ENCODE results near the gene BBS7. TPM values are rescaled to one million over a fixed set of nuclear protein-coding genes. Genes with fewer than 3 reads are reported as not detected.

Gene BBS7
- total and polyA plus RNA-seq, 9 of the 15 experiments (the other 6 are each of a cell fraction or from before 2014, with no cell fraction given) = 13.4 to 25.8 (median 16.4) TPM

DNA sequence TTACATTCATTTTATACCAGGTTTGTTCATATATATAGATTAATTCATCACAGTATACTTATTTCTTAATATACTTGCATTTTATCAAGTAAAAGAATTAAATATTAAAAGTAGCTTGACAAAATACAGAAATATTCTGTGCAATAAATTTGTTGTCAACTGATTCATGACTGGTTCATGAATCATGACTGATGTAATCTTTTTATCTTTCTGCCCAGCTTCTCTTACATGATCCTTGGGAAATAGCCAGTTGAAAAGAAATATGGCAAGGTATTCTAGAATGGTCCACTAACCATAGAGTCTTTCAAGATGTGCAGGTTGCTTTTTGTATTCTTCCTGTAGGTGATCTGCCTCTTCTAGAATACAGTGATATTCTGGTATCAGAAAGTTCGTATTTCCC is 42.4 kb downstream of the BBS7 start (continued):
- TF ChIP-seq, protein P1, sequence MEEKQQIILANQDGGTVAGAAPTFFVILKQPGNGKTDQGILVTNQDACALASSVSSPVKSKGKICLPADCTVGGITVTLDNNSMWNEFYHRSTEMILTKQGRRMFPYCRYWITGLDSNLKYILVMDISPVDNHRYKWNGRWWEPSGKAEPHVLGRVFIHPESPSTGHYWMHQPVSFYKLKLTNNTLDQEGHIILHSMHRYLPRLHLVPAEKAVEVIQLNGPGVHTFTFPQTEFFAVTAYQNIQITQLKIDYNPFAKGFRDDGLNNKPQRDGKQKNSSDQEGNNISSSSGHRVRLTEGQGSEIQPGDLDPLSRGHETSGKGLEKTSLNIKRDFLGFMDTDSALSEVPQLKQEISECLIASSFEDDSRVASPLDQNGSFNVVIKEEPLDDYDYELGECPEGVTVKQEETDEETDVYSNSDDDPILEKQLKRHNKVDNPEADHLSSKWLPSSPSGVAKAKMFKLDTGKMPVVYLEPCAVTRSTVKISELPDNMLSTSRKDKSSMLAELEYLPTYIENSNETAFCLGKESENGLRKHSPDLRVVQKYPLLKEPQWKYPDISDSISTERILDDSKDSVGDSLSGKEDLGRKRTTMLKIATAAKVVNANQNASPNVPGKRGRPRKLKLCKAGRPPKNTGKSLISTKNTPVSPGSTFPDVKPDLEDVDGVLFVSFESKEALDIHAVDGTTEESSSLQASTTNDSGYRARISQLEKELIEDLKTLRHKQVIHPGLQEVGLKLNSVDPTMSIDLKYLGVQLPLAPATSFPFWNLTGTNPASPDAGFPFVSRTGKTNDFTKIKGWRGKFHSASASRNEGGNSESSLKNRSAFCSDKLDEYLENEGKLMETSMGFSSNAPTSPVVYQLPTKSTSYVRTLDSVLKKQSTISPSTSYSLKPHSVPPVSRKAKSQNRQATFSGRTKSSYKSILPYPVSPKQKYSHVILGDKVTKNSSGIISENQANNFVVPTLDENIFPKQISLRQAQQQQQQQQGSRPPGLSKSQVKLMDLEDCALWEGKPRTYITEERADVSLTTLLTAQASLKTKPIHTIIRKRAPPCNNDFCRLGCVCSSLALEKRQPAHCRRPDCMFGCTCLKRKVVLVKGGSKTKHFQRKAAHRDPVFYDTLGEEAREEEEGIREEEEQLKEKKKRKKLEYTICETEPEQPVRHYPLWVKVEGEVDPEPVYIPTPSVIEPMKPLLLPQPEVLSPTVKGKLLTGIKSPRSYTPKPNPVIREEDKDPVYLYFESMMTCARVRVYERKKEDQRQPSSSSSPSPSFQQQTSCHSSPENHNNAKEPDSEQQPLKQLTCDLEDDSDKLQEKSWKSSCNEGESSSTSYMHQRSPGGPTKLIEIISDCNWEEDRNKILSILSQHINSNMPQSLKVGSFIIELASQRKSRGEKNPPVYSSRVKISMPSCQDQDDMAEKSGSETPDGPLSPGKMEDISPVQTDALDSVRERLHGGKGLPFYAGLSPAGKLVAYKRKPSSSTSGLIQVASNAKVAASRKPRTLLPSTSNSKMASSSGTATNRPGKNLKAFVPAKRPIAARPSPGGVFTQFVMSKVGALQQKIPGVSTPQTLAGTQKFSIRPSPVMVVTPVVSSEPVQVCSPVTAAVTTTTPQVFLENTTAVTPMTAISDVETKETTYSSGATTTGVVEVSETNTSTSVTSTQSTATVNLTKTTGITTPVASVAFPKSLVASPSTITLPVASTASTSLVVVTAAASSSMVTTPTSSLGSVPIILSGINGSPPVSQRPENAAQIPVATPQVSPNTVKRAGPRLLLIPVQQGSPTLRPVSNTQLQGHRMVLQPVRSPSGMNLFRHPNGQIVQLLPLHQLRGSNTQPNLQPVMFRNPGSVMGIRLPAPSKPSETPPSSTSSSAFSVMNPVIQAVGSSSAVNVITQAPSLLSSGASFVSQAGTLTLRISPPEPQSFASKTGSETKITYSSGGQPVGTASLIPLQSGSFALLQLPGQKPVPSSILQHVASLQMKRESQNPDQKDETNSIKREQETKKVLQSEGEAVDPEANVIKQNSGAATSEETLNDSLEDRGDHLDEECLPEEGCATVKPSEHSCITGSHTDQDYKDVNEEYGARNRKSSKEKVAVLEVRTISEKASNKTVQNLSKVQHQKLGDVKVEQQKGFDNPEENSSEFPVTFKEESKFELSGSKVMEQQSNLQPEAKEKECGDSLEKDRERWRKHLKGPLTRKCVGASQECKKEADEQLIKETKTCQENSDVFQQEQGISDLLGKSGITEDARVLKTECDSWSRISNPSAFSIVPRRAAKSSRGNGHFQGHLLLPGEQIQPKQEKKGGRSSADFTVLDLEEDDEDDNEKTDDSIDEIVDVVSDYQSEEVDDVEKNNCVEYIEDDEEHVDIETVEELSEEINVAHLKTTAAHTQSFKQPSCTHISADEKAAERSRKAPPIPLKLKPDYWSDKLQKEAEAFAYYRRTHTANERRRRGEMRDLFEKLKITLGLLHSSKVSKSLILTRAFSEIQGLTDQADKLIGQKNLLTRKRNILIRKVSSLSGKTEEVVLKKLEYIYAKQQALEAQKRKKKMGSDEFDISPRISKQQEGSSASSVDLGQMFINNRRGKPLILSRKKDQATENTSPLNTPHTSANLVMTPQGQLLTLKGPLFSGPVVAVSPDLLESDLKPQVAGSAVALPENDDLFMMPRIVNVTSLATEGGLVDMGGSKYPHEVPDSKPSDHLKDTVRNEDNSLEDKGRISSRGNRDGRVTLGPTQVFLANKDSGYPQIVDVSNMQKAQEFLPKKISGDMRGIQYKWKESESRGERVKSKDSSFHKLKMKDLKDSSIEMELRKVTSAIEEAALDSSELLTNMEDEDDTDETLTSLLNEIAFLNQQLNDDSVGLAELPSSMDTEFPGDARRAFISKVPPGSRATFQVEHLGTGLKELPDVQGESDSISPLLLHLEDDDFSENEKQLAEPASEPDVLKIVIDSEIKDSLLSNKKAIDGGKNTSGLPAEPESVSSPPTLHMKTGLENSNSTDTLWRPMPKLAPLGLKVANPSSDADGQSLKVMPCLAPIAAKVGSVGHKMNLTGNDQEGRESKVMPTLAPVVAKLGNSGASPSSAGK (IDR thresholded peaks at IDR 0.05) = no peak
- TF ChIP-seq, protein P2, sequence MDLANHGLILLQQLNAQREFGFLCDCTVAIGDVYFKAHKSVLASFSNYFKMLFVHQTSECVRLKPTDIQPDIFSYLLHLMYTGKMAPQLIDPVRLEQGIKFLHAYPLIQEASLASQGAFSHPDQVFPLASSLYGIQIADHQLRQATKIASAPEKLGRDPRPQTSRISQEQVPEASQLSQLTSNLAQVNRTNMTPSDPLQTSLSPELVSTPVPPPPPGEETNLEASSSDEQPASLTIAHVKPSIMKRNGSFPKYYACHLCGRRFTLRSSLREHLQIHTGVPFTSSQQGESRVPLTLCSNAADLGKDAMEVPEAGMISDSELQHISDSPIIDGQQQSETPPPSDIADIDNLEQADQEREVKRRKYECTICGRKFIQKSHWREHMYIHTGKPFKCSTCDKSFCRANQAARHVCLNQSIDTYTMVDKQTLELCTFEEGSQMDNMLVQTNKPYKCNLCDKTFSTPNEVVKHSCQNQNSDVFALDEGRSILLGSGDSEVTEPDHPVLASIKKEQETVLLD (IDR thresholded peaks at IDR 0.05) = no peak
- 0 out of 2 replicates have a peak, but pooled peaks have one; percentile 47 for TF ChIP-seq NFE2 (IDR thresholded peaks at IDR 0.05; ENCODE audit: low read depth)
- TF ChIP-seq ADNP (tag; IDR thresholded peaks at IDR 0.05) = peak; percentile 36; the same call in 1 of the 2 replicates
- no peak for TF ChIP-seq ZNF274 (IDR thresholded peaks at IDR 0.05; ENCODE audit: borderline replicate concordance, low read depth, low read length)
- TF ChIP-seq TAF9B (IDR thresholded peaks at IDR 0.05; ENCODE audit: partially characterized antibody) = peak; percentile 20
- TF ChIP-seq NFIC (IDR thresholded peaks at IDR 0.05) = peak; percentile 41; the same call in 1 of the 2 replicates
- 0 out of 2 replicates have a peak, but pooled peaks have one; percentile 33 for TF ChIP-seq NCOR1 (IDR thresholded peaks at IDR 0.05)
- TF ChIP-seq TRIM24 (IDR thresholded peaks at IDR 0.05) = peak in 1 of 2 experiments; percentile 29; a peak in 1 of 4 replicates
- peak; percentile 83 for TF ChIP-seq JUN (IDR thresholded peaks at IDR 0.05; ENCODE audit: borderline replicate concordance, low read depth, low read length)
- TF ChIP-seq JUN (CRISPR knock-in tag; IDR thresholded peaks at IDR 0.05; ENCODE audit: borderline replicate concordance) = no peak
- peak; percentile 45; the same call in 1 of the 2 replicates for TF ChIP-seq STAT5A (IDR thresholded peaks at IDR 0.05; ENCODE audit: borderline replicate concordance, low read length)
- TF ChIP-seq POLR2AphosphoS5 (IDR thresholded peaks at IDR 0.05; ENCODE audit: control insufficient read depth, insufficient read depth, low read depth, low read length) = 0 out of 2 replicates have a peak, but pooled peaks have one; percentile 24
- TF ChIP-seq, protein P3, sequence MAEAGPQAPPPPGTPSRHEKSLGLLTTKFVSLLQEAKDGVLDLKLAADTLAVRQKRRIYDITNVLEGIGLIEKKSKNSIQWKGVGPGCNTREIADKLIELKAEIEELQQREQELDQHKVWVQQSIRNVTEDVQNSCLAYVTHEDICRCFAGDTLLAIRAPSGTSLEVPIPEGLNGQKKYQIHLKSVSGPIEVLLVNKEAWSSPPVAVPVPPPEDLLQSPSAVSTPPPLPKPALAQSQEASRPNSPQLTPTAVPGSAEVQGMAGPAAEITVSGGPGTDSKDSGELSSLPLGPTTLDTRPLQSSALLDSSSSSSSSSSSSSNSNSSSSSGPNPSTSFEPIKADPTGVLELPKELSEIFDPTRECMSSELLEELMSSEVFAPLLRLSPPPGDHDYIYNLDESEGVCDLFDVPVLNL (CRISPR knock-in tag; IDR thresholded peaks at IDR 0.05; ENCODE audit: low read depth) = no peak
- no peak for TF ChIP-seq ZNF134 (CRISPR knock-in tag; conservative IDR thresholded peaks at IDR 0.05)
